DOHH2 (cell line): Measurements from ENCODE around the gene NKX1-2.

ENCODE experiments used
- EZH2phosphoT487 ChIP-seq: fragments of 200-600 bp; sonication (generic); IDR thresholded peaks from 2 replicates; pipeline ENCODE4 v1.6.1; 2017; ENCODE audit warnings: borderline replicate concordance, mild to moderate bottlenecking, antibody characterized with exemption, low read length, moderate library complexity, mixed read lengths
- TF ChIP-seq, protein P1 (sequence below): fragments of 200-600 bp; sonication (generic); IDR thresholded peaks from one replicate; pipeline ENCODE4 v1.5.1; 2014; ENCODE audit warnings: antibody characterized with exemption, mild to moderate bottlenecking, low read depth, low read length; ENCODE audit not compliant: poor library complexity, severe bottlenecking

DNA sequence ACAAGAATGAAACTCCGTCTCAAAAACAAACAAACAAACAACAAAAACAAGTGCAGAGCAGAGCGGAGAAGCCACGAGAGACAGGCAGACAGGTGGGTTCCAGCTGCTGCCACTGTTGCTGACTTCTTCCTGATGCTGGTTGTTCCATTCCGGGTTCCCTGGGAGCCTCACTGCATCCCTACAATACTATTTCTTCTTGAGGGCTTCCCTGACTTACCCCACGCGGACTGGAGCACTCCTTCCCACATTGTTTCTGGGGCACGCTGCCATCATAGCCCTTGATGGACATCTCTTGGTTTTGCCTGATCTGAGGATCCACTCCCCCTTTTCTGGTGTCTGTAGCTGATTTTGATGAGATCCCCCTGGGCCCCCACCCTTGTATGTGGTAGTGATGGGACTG lies 5.6 kb upstream of the NKX1-2 start:
- TF ChIP-seq, protein P1, sequence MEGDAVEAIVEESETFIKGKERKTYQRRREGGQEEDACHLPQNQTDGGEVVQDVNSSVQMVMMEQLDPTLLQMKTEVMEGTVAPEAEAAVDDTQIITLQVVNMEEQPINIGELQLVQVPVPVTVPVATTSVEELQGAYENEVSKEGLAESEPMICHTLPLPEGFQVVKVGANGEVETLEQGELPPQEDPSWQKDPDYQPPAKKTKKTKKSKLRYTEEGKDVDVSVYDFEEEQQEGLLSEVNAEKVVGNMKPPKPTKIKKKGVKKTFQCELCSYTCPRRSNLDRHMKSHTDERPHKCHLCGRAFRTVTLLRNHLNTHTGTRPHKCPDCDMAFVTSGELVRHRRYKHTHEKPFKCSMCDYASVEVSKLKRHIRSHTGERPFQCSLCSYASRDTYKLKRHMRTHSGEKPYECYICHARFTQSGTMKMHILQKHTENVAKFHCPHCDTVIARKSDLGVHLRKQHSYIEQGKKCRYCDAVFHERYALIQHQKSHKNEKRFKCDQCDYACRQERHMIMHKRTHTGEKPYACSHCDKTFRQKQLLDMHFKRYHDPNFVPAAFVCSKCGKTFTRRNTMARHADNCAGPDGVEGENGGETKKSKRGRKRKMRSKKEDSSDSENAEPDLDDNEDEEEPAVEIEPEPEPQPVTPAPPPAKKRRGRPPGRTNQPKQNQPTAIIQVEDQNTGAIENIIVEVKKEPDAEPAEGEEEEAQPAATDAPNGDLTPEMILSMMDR, result no peak
- no peak for TF ChIP-seq EZH2phosphoT487
